Measurements from ENCODE around the gene MRPL48. TPM values are rescaled to one million over a fixed set of nuclear protein-coding genes. Genes with fewer than 3 reads are reported as not detected.

Gene MRPL48
- total RNA-seq, 1 experiment from 2014 or later: 66.8 TPM

DNA sequence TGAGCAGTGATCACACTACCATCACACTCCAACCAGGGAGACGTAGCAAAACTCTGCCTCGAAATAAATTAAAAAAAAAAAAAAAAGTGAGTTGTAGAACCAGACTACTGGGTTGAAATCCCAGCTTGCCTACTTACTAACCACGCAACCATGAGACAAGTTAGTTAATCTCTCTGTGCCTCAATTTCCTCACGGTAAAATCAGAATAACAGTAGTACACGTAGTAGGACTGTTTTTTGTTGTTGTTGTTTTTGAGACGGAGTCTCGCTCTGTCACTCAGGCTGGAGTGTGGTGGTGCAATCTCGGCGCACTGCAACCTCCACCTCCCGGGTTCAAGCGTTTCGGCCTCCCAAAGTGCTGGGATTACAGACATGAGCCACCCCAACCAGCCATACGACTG lies 41.0 kb upstream of the MRPL48 start:
- Histone ChIP-seq H3K9me2 (ENCODE audit: insufficient read depth) (no peaks in the 10 kb centered on the region), H2AFZ (ENCODE audit: low read depth, low read length, poor library complexity, severe bottlenecking) (no peak overlapping the region), H3K9ac (ENCODE audit: low read length) (no peak overlapping the region), H3K9me3 (ENCODE audit: control insufficient read depth in 1 of 2, insufficient read depth in 1 of 2, low read depth in 1 of 2, low read length in 2 of 2) (no peaks in the 10 kb centered on the region), H3K36me3 (ENCODE audit: control insufficient read depth in 1 of 2, insufficient read depth in 2 of 2, low read length in 2 of 2) (no peaks in the 10 kb centered on the region), H3K4me2 (ENCODE audit: low read length) (no peak overlapping the region), H3K79me2 (ENCODE audit: insufficient read depth, low read length) (peaks cover 89% of the 10 kb centered on the region), H3K4me3 (replicated peaks in 1 of 2; ENCODE audit: low read depth in 1 of 2, low read length in 2 of 2) (no peak overlapping the region), H3K27ac (ENCODE audit: low read depth, low read length) (no peak overlapping the region), H4K20me1 (ENCODE audit: insufficient read depth) (no peaks in the 10 kb centered on the region; the same call in none of the 2 replicates), H3K4me1 (ENCODE audit: control insufficient read depth in 1 of 2, insufficient read depth in 2 of 2, low read length in 2 of 2) (no peaks in the 10 kb centered on the region), H3K27me3 (ENCODE audit: insufficient read depth, low read length) (no peaks in the 10 kb centered on the region)
- intact Hi-C loops (cut with micrococcal nuclease): no loop called here
- ChIA-PET RAD21 (ENCODE audit: low non-redundant PET in 1 of 2, low total read pairs in 2 of 2, uncharacterized antibody in 2 of 2, unreplicated experiment in 2 of 2) (no interaction called here), CTCF (no interaction called here), POLR2A (no interaction called here)
- no peak for TF ChIP-seq CEBPB (IDR thresholded peaks at IDR 0.05; ENCODE audit: low read depth)
- no peak for TF ChIP-seq POLR2AphosphoS5 (IDR thresholded peaks at IDR 0.05; ENCODE audit: low read depth, low read length)
- TF ChIP-seq ZFX (IDR thresholded peaks at IDR 0.05): no peak
- TF ChIP-seq EZH2 (IDR thresholded peaks at IDR 0.05): no peak
- no peak for TF ChIP-seq CBX3 (IDR thresholded peaks at IDR 0.05; ENCODE audit: low read depth)
- no peak for TF ChIP-seq SIN3A (IDR thresholded peaks at IDR 0.05; ENCODE audit: low read depth)
- TF ChIP-seq SP1 (IDR thresholded peaks at IDR 0.05; ENCODE audit: low read depth): no peak
- TF ChIP-seq RAD21 (IDR thresholded peaks at IDR 0.05; ENCODE audit: low read depth): no peak
- TF ChIP-seq MAX (IDR thresholded peaks at IDR 0.05): no peak
- no peak for TF ChIP-seq ZNF274 (IDR thresholded peaks at IDR 0.05; ENCODE audit: low read depth, low read length)
- TF ChIP-seq YY1 (IDR thresholded peaks at IDR 0.05; ENCODE audit: extremely low read depth, insufficient replicate concordance, low read depth, low read length): no peak
- TF ChIP-seq JUND (IDR thresholded peaks at IDR 0.05): no peak
- TF ChIP-seq TCF7L2 (IDR thresholded peaks at IDR 0.05; ENCODE audit: borderline replicate concordance, extremely low read depth, insufficient read depth, insufficient read length): no peak
- no TSS peak for BruUV-seq (replicated peaks)
- no peak for DNase-seq (ENCODE audit: low read depth, low spot score)
- no peak for ATAC-seq

GRCh38 chr11:73747762-73748161 lies 39.9 kb upstream of the MRPL48 start:
- Histone ChIP-seq H3K36me3 (ENCODE audit: control insufficient read depth in 1 of 2, insufficient read depth in 2 of 2, low read length in 2 of 2) (no peaks in the 10 kb centered on the region), H3K4me2 (ENCODE audit: low read length) (no peak overlapping the region), H3K4me3 (replicated peaks in 1 of 2; ENCODE audit: low read depth in 1 of 2, low read length in 2 of 2) (no peak overlapping the region), H3K27ac (ENCODE audit: low read depth, low read length) (no peak overlapping the region), H4K20me1 (ENCODE audit: insufficient read depth) (no peaks in the 10 kb centered on the region; the same call in 1 of the 2 replicates), H3K9me2 (ENCODE audit: insufficient read depth) (no peaks in the 10 kb centered on the region), H3K9me3 (ENCODE audit: control insufficient read depth in 1 of 2, insufficient read depth in 1 of 2, low read depth in 1 of 2, low read length in 2 of 2) (no peaks in the 10 kb centered on the region), H3K79me2 (ENCODE audit: insufficient read depth, low read length) (peaks cover 91% of the 10 kb centered on the region), H3K4me1 (ENCODE audit: control insufficient read depth in 1 of 2, insufficient read depth in 2 of 2, low read length in 2 of 2) (no peaks in the 10 kb centered on the region), H2AFZ (ENCODE audit: low read depth, low read length, poor library complexity, severe bottlenecking) (no peak overlapping the region), H3K9ac (ENCODE audit: low read length) (no peak overlapping the region), H3K27me3 (ENCODE audit: insufficient read depth, low read length) (no peaks in the 10 kb centered on the region)
- intact Hi-C loops (cut with micrococcal nuclease): no loop called here
- DNase-seq (ENCODE audit: low read depth, low spot score) (no peak), ATAC-seq (no peak)
- no peak for TF ChIP-seq REST (IDR thresholded peaks at IDR 0.05; ENCODE audit: low read depth)
- CTCF ChIA-PET: no interaction called here
- POLR2A ChIA-PET: no interaction called here
- BruUV-seq (replicated peaks): no TSS peak
- RAD21 ChIA-PET (ENCODE audit: low non-redundant PET in 1 of 2, low total read pairs in 2 of 2, uncharacterized antibody in 2 of 2, unreplicated experiment in 2 of 2): no interaction called here
